Liver (tissue), 3 donors: ENCODE data around the gene FRMD4B.

Experiments used
- FOXA1 ChIP-seq: IDR thresholded peaks from 2 replicates; pipeline ENCODE4 v1.6.1; 2016; ENCODE audit warnings: antibody characterized with exemption
- FOXA2 ChIP-seq: IDR thresholded peaks from 2 replicates; pipeline ENCODE4 v1.6.1; 2016; ENCODE audit warnings: antibody characterized with exemption
- GABPA ChIP-seq, 2 donors: IDR thresholded peaks in 1 of 2; conservative IDR thresholded peaks in 1 of 2; 2 replicates each; pipeline ENCODE4 v1.6.1; 2016; ENCODE audit warnings: antibody characterized with exemption in 2 of 2, mild to moderate bottlenecking in 1 of 2, moderate library complexity in 1 of 2
- JUND ChIP-seq, 2 donors: IDR thresholded peaks; 2 replicates each; pipeline ENCODE4 v1.6.1; 2016; ENCODE audit warnings: antibody characterized with exemption in 2 of 2
- RAD21 ChIP-seq, 2 donors: IDR thresholded peaks; 2 replicates each; pipeline ENCODE4 v1.6.1; 2016; ENCODE audit warnings: antibody characterized with exemption in 2 of 2, mild to moderate bottlenecking in 2 of 2
- SP1 ChIP-seq: IDR thresholded peaks from 2 replicates; pipeline ENCODE4 v1.6.1; 2018; ENCODE audit warnings: antibody characterized with exemption, mild to moderate bottlenecking
- YY1 ChIP-seq: IDR thresholded peaks from 2 replicates; pipeline ENCODE4 v1.6.1; 2016; ENCODE audit warnings: antibody characterized with exemption, mild to moderate bottlenecking
- TF ChIP-seq, protein P1 (sequence below): fragments of 150-350 bp; IDR thresholded peaks from 2 replicates; pipeline ENCODE4 v1.5.1; 2017; ENCODE audit warnings: improper control_type of control experiment, low read depth, low read length; ENCODE audit not compliant: missing input control
- TF ChIP-seq, protein P2 (sequence below): IDR thresholded peaks from 2 replicates; pipeline ENCODE4 v1.6.1; 2016; ENCODE audit warnings: antibody characterized with exemption
- donor health status: healthy.
- donor health status: healthy.

DNA sequence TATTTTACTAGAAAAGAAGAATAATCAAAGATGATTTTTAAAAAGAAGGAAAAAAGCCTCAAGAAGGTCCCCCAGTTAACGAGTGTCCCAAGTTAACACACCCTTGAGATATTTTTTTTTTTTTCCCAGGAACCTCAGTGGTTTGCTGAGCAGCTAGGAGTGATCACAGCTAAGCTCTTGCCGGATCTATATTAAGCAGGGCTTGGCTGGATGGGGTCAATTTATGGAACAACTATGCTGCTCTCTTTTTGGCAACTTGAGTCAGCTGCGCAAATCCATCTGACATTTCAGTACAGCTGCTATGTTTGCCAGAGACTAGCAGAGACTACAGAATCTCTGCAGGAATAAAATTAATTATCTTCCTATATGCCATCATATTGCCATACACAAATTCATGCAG is 263.5 kb downstream of the FRMD4B start, which contains the start of gene LMOD3:
- TF ChIP-seq, protein P1, sequence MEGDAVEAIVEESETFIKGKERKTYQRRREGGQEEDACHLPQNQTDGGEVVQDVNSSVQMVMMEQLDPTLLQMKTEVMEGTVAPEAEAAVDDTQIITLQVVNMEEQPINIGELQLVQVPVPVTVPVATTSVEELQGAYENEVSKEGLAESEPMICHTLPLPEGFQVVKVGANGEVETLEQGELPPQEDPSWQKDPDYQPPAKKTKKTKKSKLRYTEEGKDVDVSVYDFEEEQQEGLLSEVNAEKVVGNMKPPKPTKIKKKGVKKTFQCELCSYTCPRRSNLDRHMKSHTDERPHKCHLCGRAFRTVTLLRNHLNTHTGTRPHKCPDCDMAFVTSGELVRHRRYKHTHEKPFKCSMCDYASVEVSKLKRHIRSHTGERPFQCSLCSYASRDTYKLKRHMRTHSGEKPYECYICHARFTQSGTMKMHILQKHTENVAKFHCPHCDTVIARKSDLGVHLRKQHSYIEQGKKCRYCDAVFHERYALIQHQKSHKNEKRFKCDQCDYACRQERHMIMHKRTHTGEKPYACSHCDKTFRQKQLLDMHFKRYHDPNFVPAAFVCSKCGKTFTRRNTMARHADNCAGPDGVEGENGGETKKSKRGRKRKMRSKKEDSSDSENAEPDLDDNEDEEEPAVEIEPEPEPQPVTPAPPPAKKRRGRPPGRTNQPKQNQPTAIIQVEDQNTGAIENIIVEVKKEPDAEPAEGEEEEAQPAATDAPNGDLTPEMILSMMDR: no peak
- TF ChIP-seq YY1 (no peak), JUND (IDR thresholded peaks at IDR 0.05) (no peak), RAD21 (IDR thresholded peaks at IDR 0.05) (no peak), GABPA (IDR thresholded peaks at IDR 0.05 in 1 of 2, conservative IDR thresholded peaks at IDR 0.05 in 1 of 2) (no peak), SP1 (no peak), FOXA2 (no peak), FOXA1 (no peak)
- TF ChIP-seq, protein P2, sequence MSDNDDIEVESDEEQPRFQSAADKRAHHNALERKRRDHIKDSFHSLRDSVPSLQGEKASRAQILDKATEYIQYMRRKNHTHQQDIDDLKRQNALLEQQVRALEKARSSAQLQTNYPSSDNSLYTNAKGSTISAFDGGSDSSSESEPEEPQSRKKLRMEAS: no peak
